GM19467 (cell line): ENCODE measurements around the gene SUN5.
"Not testable (repeated sequence)": the region's sequence is repeated elsewhere in the genome, so short reads cannot be mapped to it uniquely, and the experiment has no call there.

ENCODE experiments used
- ATAC-seq: cut with Tn5 transposase; IDR thresholded peaks from one replicate; pipeline ENCODE4 v1.9.1; 2021; ENCODE audit warnings: mild to moderate bottlenecking, moderate library complexity; ENCODE audit not compliant: unreplicated experiment

The SUN5 gene

DNA sequence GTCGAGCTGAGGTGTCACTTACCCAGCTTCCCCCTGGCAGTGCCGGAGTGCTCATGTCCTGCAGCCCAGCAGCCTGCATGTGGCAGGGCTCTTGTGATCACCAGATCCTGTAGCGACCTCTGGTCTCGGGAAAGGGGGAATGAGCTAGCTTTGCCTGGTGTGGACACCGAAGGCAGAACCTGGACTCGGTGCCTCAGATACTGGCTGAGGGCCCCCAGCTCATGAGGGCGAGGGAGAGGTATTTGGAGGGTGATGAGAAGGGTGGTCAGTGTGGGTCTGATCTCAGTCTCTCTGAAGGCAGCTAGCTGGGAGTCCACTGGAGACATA lies 26.3 kb downstream of the SUN5 start:
- ATAC-seq = no peak

DNA sequence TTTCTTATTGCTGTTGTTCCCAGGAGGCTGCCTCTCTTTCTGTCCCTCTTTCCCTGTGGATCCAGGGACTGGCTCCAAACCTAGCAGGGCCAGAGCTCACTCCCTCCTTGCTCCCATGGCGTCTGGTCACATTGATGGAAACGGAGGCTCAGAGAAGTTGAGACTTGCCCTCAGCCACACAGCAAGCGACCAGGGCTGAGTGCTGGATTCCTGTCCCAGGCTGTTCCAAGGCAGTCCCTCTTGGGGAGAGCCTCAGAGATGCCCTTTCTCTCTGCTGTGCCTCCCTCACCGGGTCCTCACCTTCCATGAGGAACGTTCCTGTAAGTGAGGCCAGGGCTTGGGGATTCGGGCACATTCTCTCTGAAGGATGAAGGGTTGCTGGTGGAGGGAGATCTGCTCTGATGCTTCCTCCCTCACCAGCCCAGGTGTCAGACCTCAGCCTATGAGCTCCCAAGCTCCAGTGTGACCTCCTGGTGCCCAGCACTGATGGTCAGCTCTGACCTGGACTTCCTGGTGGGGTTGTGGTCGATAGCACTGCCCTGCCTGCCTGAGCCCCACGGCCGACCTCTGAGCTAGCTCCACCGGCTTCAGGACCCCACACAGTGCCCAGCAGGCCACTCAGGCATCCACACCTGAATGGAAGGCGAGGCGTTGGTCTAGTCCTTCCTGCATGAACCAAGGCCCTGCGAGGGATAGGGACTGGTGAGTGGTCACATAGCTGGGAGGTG lies 26.8 kb downstream of the SUN5 start:
- ATAC-seq = no peak

DNA sequence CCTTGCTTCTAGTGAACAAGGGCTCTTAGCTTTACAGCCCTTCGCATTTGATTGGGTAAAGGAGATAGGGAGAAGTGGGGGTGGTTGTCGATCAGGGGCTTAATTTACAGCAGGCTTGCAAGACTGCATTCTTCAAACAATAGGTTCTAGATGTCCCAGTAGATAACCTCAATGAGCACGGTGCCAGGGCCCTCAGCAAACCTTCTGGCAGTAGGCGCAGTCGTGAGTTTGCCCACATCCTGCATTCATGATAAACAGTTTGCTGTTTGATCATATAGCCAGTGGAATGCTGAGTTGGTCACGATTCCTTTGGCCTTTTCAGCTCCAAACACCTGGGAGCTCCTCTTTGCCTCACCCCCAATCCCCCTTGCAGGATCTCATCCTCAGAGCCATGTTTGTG lies 27.5 kb downstream of the SUN5 start:
- no peak for ATAC-seq

DNA sequence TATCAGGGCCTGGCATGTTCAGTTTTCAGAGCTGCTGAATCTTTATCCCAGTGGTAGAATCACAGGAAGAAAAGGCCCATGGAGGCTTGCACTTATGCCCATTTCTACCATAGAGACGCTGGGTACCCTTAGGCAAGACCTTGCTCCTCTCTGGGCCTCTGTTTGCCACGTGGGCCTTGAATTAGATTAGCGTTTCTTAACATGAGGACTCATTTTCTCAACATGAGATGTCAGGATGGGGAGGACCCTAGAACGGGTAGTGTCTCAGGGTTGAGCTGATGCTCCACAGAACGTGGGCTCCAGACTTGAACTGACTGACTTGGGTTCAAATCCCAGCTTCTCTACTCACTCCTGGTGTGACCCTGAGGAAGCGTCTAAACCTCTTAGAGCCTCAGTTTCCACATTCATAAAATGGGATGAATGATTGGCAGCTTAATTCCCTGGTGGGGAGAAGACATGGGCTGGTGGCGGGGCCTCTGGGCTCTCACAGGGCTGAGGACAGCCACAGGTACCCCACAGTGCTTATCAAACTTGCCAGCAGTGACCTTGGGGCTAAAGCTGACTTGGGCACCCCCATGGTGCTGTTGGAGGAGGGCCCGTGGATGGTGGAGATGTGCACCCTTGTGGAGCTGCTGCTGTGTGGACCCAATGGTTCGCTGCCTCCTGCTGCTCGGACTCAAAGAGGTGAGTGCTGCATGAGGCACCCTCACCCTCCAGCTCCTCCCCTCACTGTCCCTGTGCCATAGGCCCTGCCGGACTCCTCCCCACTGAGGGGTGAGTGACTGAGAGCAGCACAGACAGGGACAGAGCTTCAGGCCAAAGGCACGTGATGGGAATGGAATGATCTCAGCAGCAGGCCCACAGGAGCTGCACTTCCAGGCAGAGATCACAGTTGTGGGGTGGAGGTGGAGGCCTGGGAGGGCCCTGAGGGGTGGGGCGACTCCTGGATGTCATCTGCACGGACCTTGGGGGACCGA lies 28.2 kb downstream of the SUN5 start:
- ATAC-seq = no peak

DNA sequence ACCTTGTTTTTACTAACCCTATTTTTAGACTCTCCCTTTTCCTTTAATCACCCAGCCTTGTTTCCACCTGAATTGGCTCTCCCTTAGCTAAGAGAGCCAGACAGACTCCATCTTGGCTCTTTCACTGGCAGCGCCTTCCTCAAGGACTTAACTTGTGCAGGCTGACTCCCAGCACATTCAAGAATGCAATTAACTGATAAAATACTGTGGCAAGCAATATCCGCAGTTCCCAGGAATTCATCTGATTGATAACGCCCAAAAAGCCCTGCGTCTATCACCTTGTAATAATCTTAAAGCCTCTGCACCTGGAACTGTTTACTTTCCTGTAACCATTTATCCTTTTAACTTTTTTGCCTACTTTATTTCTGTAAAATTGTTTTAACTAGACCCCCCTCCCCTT lies 29.1 kb downstream of the SUN5 start:
- ATAC-seq = not testable (repeated sequence)

DNA sequence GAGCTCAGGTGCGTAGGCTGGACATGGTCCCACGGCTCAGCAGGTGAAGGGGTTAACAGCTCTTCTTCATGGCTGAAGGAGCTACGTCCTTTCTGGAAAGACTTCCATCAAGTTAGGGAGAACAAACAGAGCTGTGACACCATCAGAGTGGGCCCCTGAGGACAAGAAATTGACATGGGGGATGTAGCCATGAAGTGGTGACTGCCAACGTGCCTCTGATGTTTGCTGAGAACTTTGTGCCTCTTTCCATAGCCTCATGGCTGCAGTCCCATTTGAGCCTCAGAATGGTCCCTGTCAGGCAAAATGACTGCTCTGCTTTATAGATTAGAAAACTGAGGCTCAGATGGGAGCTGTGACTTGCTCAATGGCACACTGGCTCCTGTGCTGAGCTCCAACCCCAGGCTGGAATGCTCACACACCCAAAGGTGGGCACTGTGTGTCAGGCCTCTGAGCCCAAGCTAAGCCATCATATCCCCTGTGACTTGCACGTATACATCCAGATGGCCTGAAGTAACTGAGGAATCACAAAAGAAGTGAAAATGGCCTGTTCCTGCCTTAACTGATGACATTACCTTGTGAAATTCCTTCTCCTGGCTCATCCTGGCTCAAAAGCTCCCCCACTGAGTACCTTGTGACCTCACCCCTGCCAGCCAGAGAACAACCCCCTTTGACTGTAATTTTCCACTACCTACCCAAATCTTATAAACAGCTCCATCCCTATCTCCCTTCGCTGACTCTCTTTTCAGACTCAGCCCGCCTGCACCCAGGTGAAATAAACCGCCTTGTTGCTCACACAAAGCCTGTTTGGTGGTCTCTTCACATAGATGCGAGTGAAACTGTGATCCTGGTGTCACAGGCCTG lies 29.8 kb downstream of the SUN5 start:
- ATAC-seq = not testable (repeated sequence)

DNA sequence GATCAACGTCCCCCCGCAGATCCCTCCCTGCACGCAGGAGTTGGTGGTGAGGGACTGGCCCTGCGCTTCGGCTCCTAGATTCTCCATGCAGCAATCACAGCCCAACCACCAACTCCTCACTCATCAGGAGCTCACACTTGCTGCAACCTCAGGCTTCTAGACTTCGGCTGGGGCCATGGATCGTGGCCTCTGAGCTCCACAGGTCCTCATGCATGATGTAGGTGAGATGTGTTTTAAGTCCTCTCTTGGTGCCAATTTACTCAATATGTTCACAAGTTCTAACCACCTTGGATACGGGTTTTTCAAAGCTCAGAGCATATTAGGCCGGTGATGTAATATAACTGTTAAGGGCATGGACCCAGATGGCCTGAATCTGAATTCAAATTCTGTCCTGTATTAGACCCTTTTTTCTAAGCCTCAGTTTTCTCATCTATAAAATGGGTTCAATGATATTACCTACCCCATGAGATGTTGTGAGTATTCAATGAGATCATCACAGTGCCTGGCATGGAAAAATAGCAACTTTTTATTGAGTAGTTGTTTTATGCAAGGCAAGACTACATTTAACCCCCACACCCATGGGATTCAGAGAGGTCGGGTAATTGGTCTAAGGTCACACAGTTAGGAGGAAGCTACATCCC lies 31.0 kb downstream of the SUN5 start:
- no peak for ATAC-seq

DNA sequence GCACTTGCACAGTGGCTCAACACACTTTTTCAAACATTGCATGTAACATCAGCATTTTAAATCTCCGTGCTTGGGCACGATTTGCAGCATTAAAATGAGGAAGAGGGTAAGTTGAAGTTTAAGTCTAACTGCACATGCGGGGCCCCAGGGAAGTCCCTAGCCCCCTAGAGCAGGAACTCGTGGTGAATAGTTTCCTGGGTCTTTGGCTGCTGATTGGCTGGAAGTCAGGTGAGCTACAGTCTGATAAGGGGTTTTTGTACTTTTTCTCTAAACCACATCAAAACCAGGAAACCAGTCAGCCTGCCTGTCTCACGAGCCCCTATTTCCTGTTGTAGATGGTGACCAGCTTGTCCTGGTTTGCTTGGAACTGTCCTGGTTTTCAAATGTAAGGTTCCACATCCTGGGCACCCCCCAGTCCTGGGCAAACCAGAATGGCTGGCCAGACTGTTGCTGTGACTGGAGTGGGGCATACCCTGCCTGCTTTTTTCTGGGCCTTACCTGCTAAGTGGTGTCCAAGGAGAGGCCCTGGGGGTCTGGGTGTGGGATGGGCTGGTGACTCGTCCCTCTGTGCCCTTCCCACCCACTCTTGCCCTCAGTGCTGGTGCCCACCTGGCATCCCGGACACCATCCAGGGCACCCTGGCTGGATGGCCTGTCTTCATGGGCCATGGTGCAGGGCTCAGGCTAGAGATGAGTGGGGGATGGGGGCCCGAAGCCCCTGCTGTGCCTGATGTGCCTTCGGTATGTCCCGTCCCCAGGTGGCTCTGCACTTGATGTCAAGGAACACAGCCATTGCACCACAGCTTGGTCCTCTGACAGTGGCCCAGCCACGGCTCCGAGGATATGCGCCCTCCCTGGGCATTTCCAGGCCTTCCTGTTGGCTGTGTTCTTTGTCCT lies 31.8 kb downstream of the SUN5 start:
- ATAC-seq = peak; percentile 87

DNA sequence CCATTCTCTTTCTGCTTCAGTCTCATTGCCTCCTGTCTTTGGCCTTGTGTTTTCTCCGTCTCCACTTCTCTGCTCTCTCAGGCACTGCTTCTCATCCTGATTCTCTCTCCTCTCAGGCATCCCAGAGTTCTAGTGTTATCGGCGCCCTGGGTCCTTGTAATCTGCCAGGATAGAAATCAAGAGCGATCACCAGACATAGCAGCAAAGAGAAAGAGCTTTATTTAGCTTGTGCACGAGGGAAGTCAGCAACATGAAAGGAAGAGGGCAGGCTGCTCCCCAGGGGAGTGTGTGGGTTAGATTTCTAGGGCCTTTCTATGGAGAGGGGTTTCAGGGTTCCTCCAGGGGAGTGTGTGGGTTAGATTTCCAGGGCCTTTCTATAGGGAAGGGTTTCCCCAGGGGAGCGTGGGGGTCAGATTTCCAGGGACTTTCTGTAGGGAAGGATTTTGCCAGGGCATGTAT lies 32.5 kb downstream of the SUN5 start:
- peak; percentile 9 for ATAC-seq

DNA sequence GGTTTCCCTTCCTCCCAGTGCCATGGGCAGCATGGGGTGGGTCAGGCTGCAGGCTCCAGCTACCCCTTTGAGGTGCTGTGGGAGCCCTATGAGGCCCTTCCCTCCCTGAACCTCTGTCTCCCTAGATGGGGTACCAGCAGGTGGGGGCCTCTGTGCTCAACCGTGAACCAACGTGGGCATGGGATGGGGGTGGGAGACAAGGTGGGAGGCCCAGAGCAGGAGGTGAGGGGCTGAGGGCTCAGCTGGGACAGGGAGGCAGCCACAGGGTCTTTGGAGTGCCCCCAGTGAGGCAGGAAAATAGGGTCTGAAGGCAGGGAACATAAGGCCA lies 33.3 kb downstream of the SUN5 start:
- no peak for ATAC-seq

DNA sequence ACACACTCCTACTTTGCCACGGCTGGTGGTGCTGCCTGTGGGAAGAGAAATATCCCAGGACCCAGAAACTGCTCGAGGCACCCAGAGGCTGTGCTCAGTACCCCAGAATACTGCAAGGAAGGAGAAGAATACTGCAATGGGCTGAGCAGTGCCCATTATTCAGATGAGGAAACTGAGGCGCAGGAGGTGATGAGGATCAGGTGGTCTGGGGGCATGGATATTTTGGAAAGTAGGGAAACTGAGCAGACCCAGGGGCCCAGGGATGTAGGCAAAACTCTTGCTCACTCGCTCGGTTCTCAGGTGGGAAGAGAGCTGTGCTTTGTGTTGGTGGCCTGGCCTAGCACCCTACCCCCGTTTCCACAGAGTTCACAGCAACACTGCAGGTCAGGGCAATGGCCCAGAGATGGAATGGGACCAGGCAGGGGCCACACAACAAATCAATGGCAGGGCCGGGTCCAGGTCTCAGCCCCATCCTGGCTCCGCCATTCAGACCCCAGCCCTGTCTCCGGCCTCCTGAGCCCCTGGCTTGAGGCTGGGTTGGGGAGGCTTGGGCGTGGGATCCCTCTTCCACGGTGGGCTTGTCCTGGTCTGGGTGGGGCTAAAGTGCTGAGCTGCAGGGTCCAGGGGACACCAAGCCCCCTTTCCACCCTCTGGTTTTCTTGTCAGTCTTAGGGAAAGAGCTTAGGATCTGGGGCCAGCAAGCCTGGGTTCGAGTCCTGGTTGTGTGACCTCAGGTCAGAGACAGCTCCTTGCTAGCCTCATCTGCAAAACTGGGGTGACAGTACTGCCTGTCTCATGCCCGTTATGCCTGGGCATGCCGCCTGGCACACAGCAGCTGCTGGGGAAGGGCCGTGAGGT lies 33.9 kb downstream of the SUN5 start:
- no peak for ATAC-seq

DNA sequence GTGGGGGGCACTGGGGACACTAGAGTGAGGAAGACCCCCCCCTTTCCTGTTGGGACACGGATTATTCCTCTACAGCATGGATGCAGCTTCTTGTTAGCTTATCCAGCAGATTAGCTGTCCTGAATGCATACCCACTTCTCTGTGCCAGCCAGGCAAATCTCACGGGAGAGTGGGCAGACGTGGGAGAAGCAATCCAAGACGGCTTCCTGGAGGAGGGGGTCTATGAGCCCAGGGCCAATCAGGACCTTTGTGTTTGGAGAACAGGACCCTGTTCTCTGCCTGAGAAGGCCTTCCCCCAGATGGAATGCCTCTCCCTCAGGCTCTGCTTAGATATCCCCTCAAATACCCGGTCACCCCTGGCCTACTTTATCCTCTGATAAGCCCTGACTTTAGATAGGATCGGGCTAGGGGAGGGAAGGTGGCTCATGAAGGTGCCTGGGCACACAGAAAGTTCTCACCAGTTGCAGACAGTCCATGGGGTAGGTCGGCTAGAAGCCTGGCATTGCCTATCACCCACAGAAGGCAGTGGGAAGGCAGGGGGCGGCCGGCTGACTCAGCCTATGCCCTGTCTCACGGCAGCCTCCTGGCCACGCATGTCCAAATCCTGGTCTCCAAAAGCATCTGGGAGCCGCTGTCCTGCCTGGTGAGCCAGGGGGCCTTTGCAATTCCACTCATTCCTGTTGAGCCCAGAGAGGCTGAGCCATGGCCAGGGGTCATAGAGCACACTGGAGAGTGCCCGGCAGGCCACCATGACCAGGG lies 34.7 kb downstream of the SUN5 start:
- no peak for ATAC-seq

DNA sequence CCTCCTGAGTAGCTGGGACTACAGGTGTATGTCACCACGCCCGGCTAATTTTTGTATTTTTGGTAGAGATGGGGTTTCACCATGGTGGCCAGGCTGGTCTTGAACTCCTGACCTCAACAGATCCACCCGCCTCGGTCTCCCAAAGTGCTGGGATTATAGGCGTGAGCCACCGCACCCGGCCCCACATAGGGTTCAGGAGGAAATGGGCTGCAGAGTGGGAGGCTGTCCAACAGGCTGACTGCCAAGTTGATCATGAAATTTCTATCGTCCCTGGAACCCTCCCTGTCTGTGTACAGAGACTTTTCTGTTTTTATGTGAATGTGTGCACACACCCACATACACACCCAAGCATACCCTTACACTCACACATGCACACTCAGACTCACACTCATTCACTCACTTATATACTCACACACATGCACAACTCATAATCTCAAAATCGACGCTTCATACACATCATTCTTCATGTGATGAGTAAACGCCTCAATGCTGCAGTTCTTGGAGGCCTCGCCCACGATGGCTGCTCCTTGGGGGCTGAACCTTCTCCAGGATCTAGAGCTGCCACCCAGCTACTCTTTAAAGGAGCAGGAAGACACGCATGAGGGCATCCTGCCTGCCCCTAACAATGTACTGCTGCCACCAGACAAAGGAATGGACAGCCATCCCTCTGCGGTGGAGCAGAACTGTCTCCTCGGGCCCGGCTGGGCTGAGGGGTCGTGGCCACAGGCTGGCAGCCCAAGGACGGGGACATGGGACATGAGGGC lies 35.6 kb downstream of the SUN5 start:
- no peak for ATAC-seq

DNA sequence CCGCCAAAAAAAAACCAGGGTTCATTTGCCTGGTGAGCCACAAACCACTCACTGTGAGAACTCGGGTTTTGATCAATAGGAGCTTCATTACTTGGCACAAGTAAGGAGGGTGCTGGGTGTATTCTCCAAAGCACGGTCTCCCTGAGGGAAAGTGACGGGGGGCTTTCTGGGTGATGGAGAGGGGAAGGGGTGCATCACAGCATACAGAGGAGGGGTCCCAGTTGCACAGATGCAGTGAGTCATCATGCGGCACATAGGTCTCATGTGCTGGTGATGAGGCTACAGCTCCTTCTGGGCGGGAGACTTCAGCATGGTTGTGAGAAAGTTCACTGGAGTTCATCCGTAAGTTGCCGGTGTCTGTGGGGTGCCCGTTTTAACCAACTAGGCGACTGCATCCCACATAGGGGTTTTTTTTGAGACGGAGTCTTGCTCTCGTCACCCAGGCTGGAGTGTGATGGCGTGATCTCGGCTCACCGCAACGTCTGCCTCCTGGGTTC lies 36.2 kb downstream of the SUN5 start:
- ATAC-seq = no peak

DNA sequence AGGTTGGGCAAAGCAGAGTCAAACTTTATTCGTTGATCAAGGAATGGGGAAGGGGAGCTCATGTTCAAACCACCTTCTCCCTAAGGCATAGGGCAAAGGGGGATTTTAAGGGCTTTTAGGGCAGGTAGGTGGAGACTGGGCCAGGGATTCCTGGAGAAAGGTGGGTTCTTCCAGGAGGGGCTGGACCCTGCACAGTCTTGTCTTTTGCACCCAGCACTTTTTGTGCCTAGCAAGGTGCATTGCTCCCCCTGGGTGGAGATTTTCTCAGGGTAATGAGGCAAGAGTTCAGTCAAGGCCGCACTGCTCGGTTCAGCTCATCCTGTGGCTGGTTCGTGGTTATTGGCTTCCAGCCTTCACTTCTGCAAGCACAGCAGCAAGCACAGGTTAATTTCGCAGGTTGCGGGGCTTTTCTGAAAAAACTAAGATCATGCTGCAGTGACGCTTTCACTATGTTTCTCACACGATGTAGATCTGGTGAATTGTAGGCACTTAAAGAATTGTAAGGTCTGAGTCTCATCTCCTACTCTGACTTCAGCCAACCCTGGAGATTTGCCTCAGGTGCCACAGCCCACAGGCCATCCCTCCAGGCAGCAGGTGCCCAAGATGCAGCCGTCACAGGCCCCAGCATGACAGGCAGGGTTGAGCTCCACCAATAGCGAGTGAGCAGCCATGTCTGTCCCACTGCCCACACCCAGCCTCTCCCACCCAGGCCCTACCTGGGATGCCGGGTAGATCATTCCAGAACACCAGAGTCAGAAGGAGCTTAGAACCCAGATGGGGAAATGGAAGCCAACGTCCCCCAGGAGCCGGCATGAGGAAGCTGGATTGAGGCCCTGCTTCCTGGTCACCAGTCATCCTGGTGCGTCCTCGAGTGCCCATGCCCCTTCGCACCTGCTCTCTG lies 37.1 kb downstream of the SUN5 start:
- no peak for ATAC-seq

DNA sequence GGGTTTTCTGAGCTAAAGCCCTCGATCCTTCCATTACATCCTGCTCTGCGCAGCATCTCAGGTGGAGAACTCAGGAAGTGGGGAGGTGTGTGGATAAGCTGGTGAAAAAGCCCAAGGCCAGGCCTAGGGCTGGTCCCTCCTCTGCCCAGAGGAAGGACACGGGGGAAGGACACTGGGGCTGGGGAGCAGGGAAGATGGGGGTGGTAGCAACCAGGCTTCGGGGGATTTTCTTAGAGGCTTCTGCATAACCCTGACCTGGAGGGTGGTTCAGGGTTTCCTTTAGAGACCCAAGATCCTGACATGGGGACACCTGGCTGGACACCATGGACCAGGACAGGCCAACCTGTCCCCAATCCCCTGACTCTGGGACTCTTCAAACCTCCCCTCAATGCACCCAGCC lies 37.9 kb downstream of the SUN5 start:
- no peak for ATAC-seq
